Measurements from ENCODE around the gene UBA3. TPM values are rescaled to one million over a fixed set of nuclear protein-coding genes. Genes with fewer than 3 reads are reported as not detected.

UBA3 gene
- total RNA-seq, 4 donors from 2014 or later = 62.9 to 122 (median 91.0) TPM

DNA sequence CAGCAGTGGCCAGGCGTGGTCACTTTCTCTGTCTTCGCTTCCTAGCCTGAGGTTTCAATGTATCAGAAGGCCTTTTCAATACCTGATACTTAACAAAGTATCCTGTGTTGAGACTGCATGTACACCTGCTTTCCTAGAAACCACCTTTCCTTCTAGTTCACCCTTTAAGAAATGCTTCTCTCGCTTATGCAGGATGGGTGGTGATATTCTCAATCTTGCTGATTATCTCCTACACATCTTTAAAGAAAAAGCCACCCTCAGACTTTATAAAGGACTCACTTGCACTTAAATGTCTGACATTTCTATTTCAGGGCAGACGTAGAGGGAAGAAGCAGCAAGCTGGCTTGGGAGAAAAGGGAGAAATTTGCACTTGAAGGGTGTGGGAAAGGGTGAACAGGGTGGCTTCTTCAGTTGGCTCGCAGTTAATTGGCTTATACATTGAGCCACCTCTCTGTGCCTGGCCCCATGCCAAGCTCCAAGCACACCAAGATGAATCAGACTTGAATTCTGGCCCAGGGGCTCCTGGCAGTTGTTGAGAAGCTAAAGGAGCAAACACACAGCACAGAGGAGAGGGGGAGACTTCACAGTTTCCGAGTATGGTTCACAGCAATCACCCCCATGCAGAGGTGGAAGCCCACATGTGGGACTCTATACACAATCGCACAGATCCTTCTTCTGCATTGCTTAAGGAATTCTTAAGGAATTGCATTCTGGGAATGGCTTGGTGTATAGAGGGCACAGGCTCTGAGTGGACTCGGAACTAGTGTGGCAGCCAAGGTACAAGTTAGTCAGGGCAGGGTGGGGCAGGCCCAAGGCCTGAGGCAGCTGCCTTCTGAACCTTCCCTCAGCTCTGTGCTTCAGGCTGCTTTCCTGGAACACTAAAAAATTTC, 5.9 kb upstream of the UBA3 start:
- H3K27ac ChIP-seq = peak overlapping the region; percentile 92 to 93
- intact Hi-C loops (cut with DNase I; ENCODE audit: low total_unique reads) = no loop called here
- DNase-seq = peak; percentile 83 to 91
- H3K27me3 ChIP-seq = no peaks in the 10 kb centered on the region
- no peaks in the 10 kb centered on the region for H3K9me3 ChIP-seq
- TF ChIP-seq POLR2A (IDR thresholded peaks at IDR 0.05) = peak in 1 of 2 donors; percentile 19
- TF ChIP-seq, protein P1, sequence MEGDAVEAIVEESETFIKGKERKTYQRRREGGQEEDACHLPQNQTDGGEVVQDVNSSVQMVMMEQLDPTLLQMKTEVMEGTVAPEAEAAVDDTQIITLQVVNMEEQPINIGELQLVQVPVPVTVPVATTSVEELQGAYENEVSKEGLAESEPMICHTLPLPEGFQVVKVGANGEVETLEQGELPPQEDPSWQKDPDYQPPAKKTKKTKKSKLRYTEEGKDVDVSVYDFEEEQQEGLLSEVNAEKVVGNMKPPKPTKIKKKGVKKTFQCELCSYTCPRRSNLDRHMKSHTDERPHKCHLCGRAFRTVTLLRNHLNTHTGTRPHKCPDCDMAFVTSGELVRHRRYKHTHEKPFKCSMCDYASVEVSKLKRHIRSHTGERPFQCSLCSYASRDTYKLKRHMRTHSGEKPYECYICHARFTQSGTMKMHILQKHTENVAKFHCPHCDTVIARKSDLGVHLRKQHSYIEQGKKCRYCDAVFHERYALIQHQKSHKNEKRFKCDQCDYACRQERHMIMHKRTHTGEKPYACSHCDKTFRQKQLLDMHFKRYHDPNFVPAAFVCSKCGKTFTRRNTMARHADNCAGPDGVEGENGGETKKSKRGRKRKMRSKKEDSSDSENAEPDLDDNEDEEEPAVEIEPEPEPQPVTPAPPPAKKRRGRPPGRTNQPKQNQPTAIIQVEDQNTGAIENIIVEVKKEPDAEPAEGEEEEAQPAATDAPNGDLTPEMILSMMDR (IDR thresholded peaks at IDR 0.05) = no peak
- H3K36me3 ChIP-seq = no peaks in the 10 kb centered on the region
- peak overlapping the region; percentile 87 to 90 for H3K4me3 ChIP-seq
- peaks cover 8 to 14% of the 10 kb centered on the region in 2 donors for H3K4me1 ChIP-seq

DNA sequence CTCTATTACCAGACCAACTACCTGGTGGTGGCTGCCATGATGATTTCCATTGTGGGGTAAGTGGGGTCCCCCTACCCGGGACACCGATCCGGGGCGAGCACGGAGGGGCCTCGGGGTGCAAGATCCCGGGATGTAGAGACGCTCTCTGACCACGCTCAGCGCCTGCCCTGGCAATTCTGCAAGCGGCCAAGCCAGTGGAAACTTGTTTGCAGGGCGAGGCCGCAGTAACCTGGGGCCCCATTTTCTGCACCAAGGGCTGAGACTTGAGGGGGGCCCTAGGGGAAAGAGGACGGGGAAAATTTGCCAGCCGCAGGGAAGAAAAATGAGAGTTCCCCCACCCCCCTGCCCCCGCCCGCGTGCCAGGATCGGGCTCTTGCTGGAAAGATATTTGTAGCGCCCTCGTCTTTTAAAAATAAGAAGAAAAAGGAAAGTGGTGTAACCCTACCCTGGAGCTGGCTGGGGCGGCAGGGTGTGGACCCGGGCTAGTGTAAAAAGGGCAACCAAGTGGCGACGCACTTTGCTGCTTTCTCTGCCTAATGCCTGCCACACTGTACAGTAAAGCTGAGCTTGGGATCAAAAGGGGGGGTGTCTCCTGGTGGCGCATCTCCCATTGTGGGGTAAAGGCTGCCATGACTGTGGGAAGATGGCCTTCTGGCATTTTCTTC, 5.1 kb upstream of the UBA3 start:
- no peaks in the 10 kb centered on the region for H3K27me3 ChIP-seq
- peak overlapping the region; percentile 92 to 93 for H3K27ac ChIP-seq
- no peaks in the 10 kb centered on the region for H3K36me3 ChIP-seq
- peak; percentile 30 to 31 for DNase-seq
- TF ChIP-seq POLR2A (IDR thresholded peaks at IDR 0.05) = no peak
- TF ChIP-seq, protein P1 (IDR thresholded peaks at IDR 0.05) = no peak
- H3K4me1 ChIP-seq = peaks cover 8 to 14% of the 10 kb centered on the region in 2 donors
- intact Hi-C loops (cut with DNase I; ENCODE audit: low total_unique reads) = no loop called here
- no peaks in the 10 kb centered on the region for H3K9me3 ChIP-seq
- H3K4me3 ChIP-seq = peak overlapping the region; percentile 87 to 90

DNA sequence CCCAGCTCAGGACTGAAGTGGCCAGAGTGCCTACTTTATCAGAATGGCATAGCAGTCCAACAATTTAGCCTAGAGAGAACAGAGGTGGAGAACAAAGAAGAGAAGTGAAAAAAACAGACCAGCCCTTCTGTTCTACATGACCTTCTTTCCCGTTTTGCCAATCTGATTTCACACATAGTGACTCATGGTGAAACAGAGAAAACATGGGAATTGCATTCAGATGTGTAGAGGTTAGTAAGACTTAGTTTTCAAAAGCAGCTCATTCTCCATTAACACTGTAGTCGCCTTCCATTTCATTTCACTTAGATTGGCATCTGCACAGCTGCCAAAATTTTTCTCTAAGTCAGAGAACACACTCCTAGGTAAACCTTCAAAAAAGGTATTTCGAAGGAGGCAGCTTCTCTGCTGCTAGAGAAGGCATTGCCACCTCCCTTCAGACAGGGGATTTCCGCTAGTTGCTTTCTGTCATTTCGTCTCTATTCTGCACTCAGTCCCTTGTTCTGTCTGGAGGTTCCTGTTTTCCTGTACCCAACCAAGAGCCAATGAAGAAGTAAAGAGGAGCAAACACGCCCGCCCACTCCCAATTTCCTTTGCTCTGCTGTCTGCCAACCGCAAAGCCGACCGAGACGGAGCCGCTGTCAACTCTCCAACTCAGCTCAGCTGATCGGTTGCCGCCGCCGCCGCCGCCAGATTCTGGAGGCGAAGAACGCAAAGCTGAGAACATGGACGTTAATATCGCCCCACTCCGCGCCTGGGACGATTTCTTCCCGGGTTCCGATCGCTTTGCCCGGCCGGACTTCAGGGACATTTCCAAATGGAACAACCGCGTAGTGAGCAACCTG, 4.4 kb upstream of the UBA3 start, which contains the start of gene ARL6IP5:
TSS of gene ARL6IP5 (plus strand) at position 612 of the 842 bp plus-strand sequence. CDS start at position 723, 111 bp downstream.
- H3K9me3 ChIP-seq = no peaks in the 10 kb centered on the region
- no peaks in the 10 kb centered on the region for H3K36me3 ChIP-seq
- peak; percentile 91 to 92 for DNase-seq
- intact Hi-C loops (cut with DNase I; ENCODE audit: low total_unique reads) = no loop called here
- peak within 1 kb of the TSS; percentile 92 to 93 for H3K27ac ChIP-seq
- no peaks in the 10 kb centered on the region for H3K27me3 ChIP-seq
- H3K4me3 ChIP-seq = peak within 1 kb of the TSS; percentile 87 to 90
- TF ChIP-seq, protein P1 (IDR thresholded peaks at IDR 0.05) = no peak
- peak; percentile 48 to 61 for TF ChIP-seq POLR2A (IDR thresholded peaks at IDR 0.05)
- H3K4me1 ChIP-seq = peaks cover 8 to 14% of the 10 kb centered on the region in 2 donors

DNA sequence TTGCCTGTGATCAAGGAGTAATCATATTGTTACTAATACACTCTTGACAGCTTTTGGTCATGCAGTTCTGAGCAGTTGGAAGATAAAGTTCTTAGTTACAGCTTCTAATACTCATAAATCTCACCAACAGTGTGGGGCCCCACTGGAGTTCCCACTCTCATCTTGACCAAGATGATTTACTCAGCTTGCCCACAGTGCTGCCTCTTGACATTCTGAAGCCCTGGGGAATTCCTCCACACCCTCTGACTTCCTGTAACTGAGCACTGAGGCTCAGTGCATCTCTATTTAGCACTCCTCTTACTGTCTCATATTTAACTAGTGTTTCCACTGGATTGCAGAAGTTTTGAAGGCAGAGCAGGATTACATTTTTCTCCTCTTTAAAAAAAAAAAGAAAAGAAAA, 2.6 kb upstream of the UBA3 start:
- Histone ChIP-seq H3K27me3 (no peaks in the 10 kb centered on the region), H3K4me1 (peaks cover 9% of the 10 kb centered on the region in 2 donors), H3K4me3 (no peak overlapping the region), H3K9me3 (no peaks in the 10 kb centered on the region), H3K27ac (peak overlapping the region in 1 of 2 donors; percentile 92), H3K36me3 (no peaks in the 10 kb centered on the region)
- DNase-seq = no peak
- TF ChIP-seq, protein P1 (IDR thresholded peaks at IDR 0.05) = no peak
- TF ChIP-seq POLR2A (IDR thresholded peaks at IDR 0.05) = no peak
- intact Hi-C loops (cut with DNase I; ENCODE audit: low total_unique reads) = no loop called here

Measured in uterus (tissue), 4 donors.